HepG2 (cell line): ENCODE data around the gene RPE65. TPM values are rescaled to one million over a fixed set of nuclear protein-coding genes. Genes with fewer than 3 reads are reported as not detected.

Experiments
- ATAC-seq: fragments of 200-7000 bp; cut with Tn5 transposase; 3 replicates; pipeline ENCODE4 v1.9.1; 2020; ENCODE audit warnings: mild to moderate bottlenecking, moderate library complexity
- BruUV-seq: library from RNA; stranded (reverse); fragments of 400-500 nt; replicated peaks from 2 replicates; lab custom pipeline; 2021; lab: Mats Ljungman, UMichigan
- CTCF ChIA-PET: fragments of 300-600 bp; formaldehyde crosslinking; extraction: SDS; loops from one replicate; lab custom pipeline; 2021; ENCODE audit warnings: low total read pairs, inconsistent platforms, low intra/inter-chr PET ratio; lab: Yijun Ruan, JAX
- POLR2A ChIA-PET: fragments of 350-600 bp; sonication (Branson Sonifier 250); formaldehyde crosslinking; loops from one replicate; lab custom pipeline; 2020; ENCODE audit warnings: antibody characterized with exemption, inconsistent platforms; lab: Yijun Ruan, JAX
- DNase-seq: peaks from one replicate; pipeline ENCODE4 v3.0.0-alpha.2; 2015; ENCODE audit warnings: low spot score
- FAIRE-seq: peaks from 3 replicates; lab custom pipeline; 2011; peaks lifted over from hg19 to GRCh38; lab: Jason Lieb, UNC
- H2AFZ ChIP-seq: one replicate; pipeline ENCODE4 v1.6.1; 2011; ENCODE audit warnings: low read length, inconsistent platforms
- H3K27ac ChIP-seq: fragments of 300-600 bp; 3 replicates; pipeline ENCODE4 v1.8.0; 2011; ENCODE audit warnings: mixed run types, mild to moderate bottlenecking, mixed read lengths, low read length, inconsistent platforms; ENCODE audit not compliant: insufficient read depth; ENCODE audit errors: extremely low read length
- H3K27me3 ChIP-seq, 2 experiments: fragments of 200-600 bp in 1 of 2; 2 replicates in 1 of 2; 3 replicates in 1 of 2; pipeline versions ENCODE4 v1.6.0 to v1.8.0; 2011; ENCODE audit warnings: low read length in 2 of 2, mild to moderate bottlenecking in 2 of 2, moderate library complexity in 2 of 2, inconsistent platforms in 1 of 2; ENCODE audit not compliant: insufficient read depth in 2 of 2, control insufficient read depth in 1 of 2
- H3K36me3 ChIP-seq, 2 experiments: fragments of 200-600 bp in 1 of 2; replicated peaks in 1 of 2; 2 replicates in 1 of 2; 3 replicates in 1 of 2; pipeline versions ENCODE4 v1.5.1 to v1.8.0; 2011; ENCODE audit warnings: low read length in 2 of 2, inconsistent platforms in 1 of 2; ENCODE audit not compliant: insufficient read depth in 2 of 2, control insufficient read depth in 1 of 2
- H3K4me1 ChIP-seq: 2 replicates; pipeline ENCODE4 v1.5.1; 2012; ENCODE audit warnings: low read length, inconsistent platforms; ENCODE audit not compliant: insufficient read depth
- H3K4me2 ChIP-seq: 2 replicates; pipeline ENCODE4 v1.6.0; 2011; ENCODE audit warnings: low read depth, low read length, inconsistent platforms
- H3K4me3 ChIP-seq, 3 experiments: fragments of 200-600 bp in 1 of 3; sonication (generic), shearing (Covaris generic) in 1 of 3; replicated peaks in 1 of 3; 2 replicates each; pipeline ENCODE4 v1.5.1; 2011 to 2016; ENCODE audit warnings: low read length in 3 of 3, inconsistent platforms in 2 of 3, low read depth in 2 of 3, mild to moderate bottlenecking in 2 of 3, control low read depth in 1 of 3, mixed read lengths in 1 of 3; ENCODE audit not compliant: insufficient read depth in 1 of 3
- H3K79me2 ChIP-seq: one replicate; pipeline ENCODE4 v1.6.1; 2011; ENCODE audit warnings: low read length, inconsistent platforms; ENCODE audit not compliant: insufficient read depth
- H3K9ac ChIP-seq: 2 replicates; pipeline ENCODE4 v1.6.0; 2011; ENCODE audit warnings: mild to moderate bottlenecking, low read depth, low read length, inconsistent platforms; ENCODE audit not compliant: insufficient read depth
- H3K9me3 ChIP-seq: 2 replicates; pipeline ENCODE4 v1.5.1; 2012; ENCODE audit warnings: mild to moderate bottlenecking, low read length
- H4K20me1 ChIP-seq: 2 replicates; pipeline ENCODE4 v1.6.0; 2011; ENCODE audit warnings: inconsistent platforms, mild to moderate bottlenecking, low read length, moderate library complexity; ENCODE audit not compliant: insufficient read depth
- ELF1 ChIP-seq: sonication (generic); formaldehyde crosslinking; IDR thresholded peaks from 2 replicates; pipeline ENCODE4 v1.4.0; 2020; ENCODE audit warnings: missing genetic modification reagents
- HNRNPUL1 ChIP-seq: fragments of 200-400 bp; formaldehyde crosslinking; IDR thresholded peaks from 2 replicates; pipeline ENCODE4 v1.6.1; 2017; ENCODE audit warnings: low read depth, mild to moderate bottlenecking, low read length, moderate library complexity
- POLR2AphosphoS2 ChIP-seq: IDR thresholded peaks from 2 replicates; pipeline ENCODE4 v1.6.1; 2011; ENCODE audit warnings: low read depth, low read length, improper control_type of control experiment
- STAG1 ChIP-seq: sonication (generic); formaldehyde crosslinking; IDR thresholded peaks from 2 replicates; pipeline ENCODE4 v1.4.0; 2020; ENCODE audit warnings: missing genetic modification reagents
- ZNF530 ChIP-seq: sonication (generic); formaldehyde crosslinking; IDR thresholded peaks from 2 replicates; pipeline ENCODE4 v1.5.0; 2020; ENCODE audit warnings: low read depth, mild to moderate bottlenecking, missing genetic modification reagents
- ZSCAN31 ChIP-seq: sonication (generic); formaldehyde crosslinking; IDR thresholded peaks from 2 replicates; pipeline ENCODE4 v1.5.0; 2020; ENCODE audit warnings: low read depth, mild to moderate bottlenecking, missing genetic modification reagents
- WGBS: methylation state at CpG from one replicate; pipeline ENCODE4 v1.1.6; 2017; ENCODE audit warnings: low lambda C conversion rate; 5-methylcytosine and 5-hydroxymethylcytosine counted together
- in situ Hi-C: cut with HindIII; loops from 2 replicates; pipeline ENCODE4 v1.10.0; 2017; ENCODE audit warnings: low pct_unique_long_range_greater_than_20kb; ENCODE audit not compliant: extremely low pct_ligation_motif_present
- intact Hi-C: fragments of 100-400 bp; cut with micrococcal nuclease; formaldehyde crosslinking; loops from one replicate; pipeline ENCODE4 v1.10.0; 2022; ENCODE audit not compliant: unreplicated experiment
- polyA plus RNA-seq, 8 experiments: library from polyadenylated mRNA; depleted of rRNA in 3 of 8; stranded (reverse) in 7 of 8; unstranded in 1 of 8; fragments of >200 nt; fragmentation: Illumina TruSeq in 4 of 8; extraction: Trizol in 4 of 8; gene quantifications; 2 replicates each; pipeline versions ENCODE4 v1.2.1 to v1.2.3, GENCODE V29; 2011 to 2016; ENCODE audit warnings: low read depth in 4 of 8, missing spikeins in 1 of 8, mixed read lengths in 1 of 8; ENCODE audit not compliant: insufficient read depth in 1 of 8
- total RNA-seq, 5 experiments: library from RNA; depleted of rRNA; stranded (reverse); fragments of >200 nt; fragmentation: Illumina TruSeq; extraction: Trizol; gene quantifications; 2 replicates each; pipeline ENCODE4 v1.2.3, GENCODE V29; 2016; ENCODE audit warnings: low read depth in 1 of 5
- TF ChIP-seq, protein P1 (sequence below): sonication (generic); formaldehyde crosslinking; IDR thresholded peaks from 2 replicates; pipeline ENCODE4 v1.5.0; 2020; ENCODE audit warnings: mild to moderate bottlenecking, missing genetic modification reagents, moderate library complexity

RPE65 gene
- total and polyA plus RNA-seq, 2 of the 13 experiments (the other 11 are each of a cell fraction or from before 2014, with no cell fraction given), result not detected

DNA sequence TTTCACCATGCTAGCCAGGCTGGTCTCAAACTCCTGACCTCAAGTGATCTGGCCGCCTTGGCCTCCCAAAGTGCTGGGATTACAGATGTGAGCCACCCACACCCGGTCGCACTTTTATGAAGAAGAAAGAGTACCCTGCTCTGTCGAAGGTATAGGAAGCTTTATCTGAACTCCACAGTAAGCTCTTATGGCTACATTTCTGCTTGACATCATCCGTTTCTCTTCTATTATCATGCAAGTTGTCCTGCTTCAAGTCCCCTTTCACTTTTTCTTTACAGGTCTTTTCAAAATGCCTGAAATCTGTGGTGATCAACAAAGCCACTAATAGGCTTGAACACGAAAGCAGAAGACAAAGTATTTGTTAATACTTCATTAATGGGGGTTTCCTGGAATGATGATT is 4.0 kb downstream of the RPE65 start (continued):
- no peak for TF ChIP-seq POLR2AphosphoS2
- TF ChIP-seq, all 625 proteins: peak for 0

DNA sequence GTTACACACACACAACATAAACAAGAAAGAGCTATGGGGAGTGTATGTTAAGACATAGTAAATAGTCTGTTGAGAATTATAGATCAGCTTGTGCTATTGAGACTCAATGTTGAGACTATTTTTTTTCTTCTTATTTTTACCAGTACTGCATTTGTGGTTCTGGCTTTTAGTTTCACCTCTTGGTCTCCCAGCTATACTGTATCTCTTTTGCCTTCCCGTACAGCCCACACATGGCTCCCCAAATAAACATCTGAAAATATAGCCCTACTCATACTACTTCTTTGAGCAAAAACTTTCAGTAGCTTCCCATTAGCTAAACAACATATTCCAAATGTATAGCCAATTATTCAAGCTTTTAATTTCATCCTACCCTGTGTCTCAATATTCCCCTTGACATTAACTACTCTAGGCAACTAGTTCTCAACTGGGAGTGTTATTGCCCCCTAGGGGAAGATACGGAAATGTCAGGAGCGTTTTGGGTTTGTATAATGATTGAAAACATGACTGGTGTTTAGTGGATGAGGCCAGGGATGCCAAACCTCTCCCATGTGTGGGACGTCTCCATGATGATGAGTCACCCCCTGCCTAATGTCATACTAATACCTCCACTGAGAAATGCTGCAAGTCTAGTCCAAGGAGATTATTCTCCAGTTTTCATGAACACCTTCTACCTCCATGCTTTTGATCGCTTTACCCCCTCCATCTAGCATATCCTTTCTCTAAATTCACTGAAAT is 6.8 kb downstream of the RPE65 start:
- in situ Hi-C loops, result no loop called here
- WGBS, result 17% methylated on average over 5 of the region's 5 CpGs

More for the DNA sequence above, 6.8 kb downstream of the RPE65 start:
- Histone ChIP-seq H3K9ac (no peak overlapping the region), H3K4me2 (no peak overlapping the region), H3K79me2 (no peaks in the 10 kb centered on the region), H2AFZ (no peak overlapping the region), H4K20me1 (no peaks in the 10 kb centered on the region), H3K27ac (no peak overlapping the region), H3K27me3 (no peaks in the 10 kb centered on the region), H3K4me1 (no peaks in the 10 kb centered on the region), H3K36me3 (no peaks in the 10 kb centered on the region), H3K4me3 (no peak overlapping the region), H3K9me3 (no peaks in the 10 kb centered on the region)
- TF ChIP-seq ELF1 (CRISPR knock-in tag) (no peak), ZSCAN31 (no peak), STAG1 (CRISPR knock-in tag) (peak; percentile 21; the same call in 1 of the 2 replicates), HNRNPUL1 (no peak), ZNF530 (no peak)
- TF ChIP-seq, protein P1, sequence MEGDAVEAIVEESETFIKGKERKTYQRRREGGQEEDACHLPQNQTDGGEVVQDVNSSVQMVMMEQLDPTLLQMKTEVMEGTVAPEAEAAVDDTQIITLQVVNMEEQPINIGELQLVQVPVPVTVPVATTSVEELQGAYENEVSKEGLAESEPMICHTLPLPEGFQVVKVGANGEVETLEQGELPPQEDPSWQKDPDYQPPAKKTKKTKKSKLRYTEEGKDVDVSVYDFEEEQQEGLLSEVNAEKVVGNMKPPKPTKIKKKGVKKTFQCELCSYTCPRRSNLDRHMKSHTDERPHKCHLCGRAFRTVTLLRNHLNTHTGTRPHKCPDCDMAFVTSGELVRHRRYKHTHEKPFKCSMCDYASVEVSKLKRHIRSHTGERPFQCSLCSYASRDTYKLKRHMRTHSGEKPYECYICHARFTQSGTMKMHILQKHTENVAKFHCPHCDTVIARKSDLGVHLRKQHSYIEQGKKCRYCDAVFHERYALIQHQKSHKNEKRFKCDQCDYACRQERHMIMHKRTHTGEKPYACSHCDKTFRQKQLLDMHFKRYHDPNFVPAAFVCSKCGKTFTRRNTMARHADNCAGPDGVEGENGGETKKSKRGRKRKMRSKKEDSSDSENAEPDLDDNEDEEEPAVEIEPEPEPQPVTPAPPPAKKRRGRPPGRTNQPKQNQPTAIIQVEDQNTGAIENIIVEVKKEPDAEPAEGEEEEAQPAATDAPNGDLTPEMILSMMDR, result peak; percentile 39
- no peak for FAIRE-seq
- intact Hi-C loops, result loop anchor here (5.0 kb wide), 1 partner anchor 326 kb away; no protein-coding TSS in a partner anchor
- peak; percentile 75 for ATAC-seq
- peak; percentile 21 for DNase-seq
- POLR2A ChIA-PET, result no interaction called here
- CTCF ChIA-PET, result no interaction called here
- no TSS peak for BruUV-seq
